Vagina (tissue), 2 donors: ENCODE results near the gene PHOSPHO1.
A peak's percentile ranks its signal among the peaks of the same experiment; 100 is the strongest.

Source experiments
- POLR2A ChIP-seq, 2 donors: fragments of 450-650 bp; IDR thresholded peaks; one replicate each; pipeline ENCODE4 v1.6.1; 2017; ENCODE audit warnings: antibody characterized with exemption in 2 of 2, mild to moderate bottlenecking in 2 of 2, moderate library complexity in 2 of 2
- POLR2AphosphoS5 ChIP-seq, 2 donors: sonication (generic); formaldehyde crosslinking; IDR thresholded peaks; one replicate each; pipeline ENCODE4 v1.9.0; 2017; ENCODE audit warnings: antibody characterized with exemption in 2 of 2, mild to moderate bottlenecking in 2 of 2, low read depth in 1 of 2; ENCODE audit not compliant: insufficient read depth in 1 of 2
- TF ChIP-seq, protein P1 (sequence below), 3 experiments: fragments of 450-650 bp in 2 of 3; fragments of 200-600 bp in 1 of 3; sonication (generic) in 1 of 3; IDR thresholded peaks; one replicate each; pipeline ENCODE4 v1.5.1; 2017 to 2019; ENCODE audit warnings: antibody characterized with exemption in 3 of 3, mild to moderate bottlenecking in 2 of 3, moderate library complexity in 2 of 3

DNA sequence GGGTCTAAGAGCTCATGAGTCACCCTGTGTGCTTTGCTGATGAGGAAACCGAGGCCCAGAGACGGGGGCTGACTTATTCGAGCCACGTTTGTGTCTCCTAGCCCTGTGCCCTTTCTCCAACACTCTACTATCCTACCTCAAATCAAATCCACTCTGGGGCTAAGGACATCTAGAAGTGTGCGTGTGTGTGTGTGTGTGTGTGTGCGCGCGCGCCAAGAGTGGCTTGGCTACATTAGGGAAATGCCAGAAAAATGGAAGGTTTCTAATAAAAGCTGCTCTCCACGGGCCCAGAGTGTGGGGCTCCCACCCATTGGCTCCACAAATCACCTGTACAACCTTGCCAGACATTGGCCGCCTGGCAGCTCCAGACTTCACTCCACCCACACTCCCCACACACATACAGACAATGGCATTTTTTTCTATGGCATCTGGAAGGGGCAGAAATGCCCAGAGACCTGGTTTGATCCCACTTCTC lies 30.3 kb upstream of the PHOSPHO1 start:
- TF ChIP-seq, protein P1, sequence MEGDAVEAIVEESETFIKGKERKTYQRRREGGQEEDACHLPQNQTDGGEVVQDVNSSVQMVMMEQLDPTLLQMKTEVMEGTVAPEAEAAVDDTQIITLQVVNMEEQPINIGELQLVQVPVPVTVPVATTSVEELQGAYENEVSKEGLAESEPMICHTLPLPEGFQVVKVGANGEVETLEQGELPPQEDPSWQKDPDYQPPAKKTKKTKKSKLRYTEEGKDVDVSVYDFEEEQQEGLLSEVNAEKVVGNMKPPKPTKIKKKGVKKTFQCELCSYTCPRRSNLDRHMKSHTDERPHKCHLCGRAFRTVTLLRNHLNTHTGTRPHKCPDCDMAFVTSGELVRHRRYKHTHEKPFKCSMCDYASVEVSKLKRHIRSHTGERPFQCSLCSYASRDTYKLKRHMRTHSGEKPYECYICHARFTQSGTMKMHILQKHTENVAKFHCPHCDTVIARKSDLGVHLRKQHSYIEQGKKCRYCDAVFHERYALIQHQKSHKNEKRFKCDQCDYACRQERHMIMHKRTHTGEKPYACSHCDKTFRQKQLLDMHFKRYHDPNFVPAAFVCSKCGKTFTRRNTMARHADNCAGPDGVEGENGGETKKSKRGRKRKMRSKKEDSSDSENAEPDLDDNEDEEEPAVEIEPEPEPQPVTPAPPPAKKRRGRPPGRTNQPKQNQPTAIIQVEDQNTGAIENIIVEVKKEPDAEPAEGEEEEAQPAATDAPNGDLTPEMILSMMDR (IDR thresholded peaks at IDR 0.05), result no peak
- TF ChIP-seq POLR2A (IDR thresholded peaks at IDR 0.05), result no peak
- TF ChIP-seq POLR2AphosphoS5 (IDR thresholded peaks at IDR 0.05; ENCODE audit: insufficient read depth in 1 of 2, low read depth in 1 of 2), result peak in 1 of 2 donors; percentile 7
